ENCODE measurements around the gene PCDHGC3. TPM values are rescaled to one million over a fixed set of nuclear protein-coding genes. Genes with fewer than 3 reads are reported as not detected.

Gene PCDHGC3
- polyA plus RNA-seq, 1 experiment: 47.4 TPM

- ChIA-PET POLR2A (interaction anchor here (0.6 to 2.6 kb wide), 7 partner anchors 8 to 193 kb away, joined by 3 to 16 read pairs (median 6); partner anchors contain the start of genes PCDHGC3, PCDHGC5 and TAF7), CTCF (interaction anchor here (1.0 to 11.7 kb wide), 9 partner anchors 9 to 140 kb away, joined by 3 to 165 read pairs (median 9); partner anchors contain the start of gene PCDHGC3)
- DNase-seq (ENCODE audit: low read depth, low spot score): no peak
- Histone ChIP-seq H3K4me3 (ENCODE audit: low read depth, low read length) (peak overlapping the region; percentile 34), H3K9me3 (ENCODE audit: control insufficient read depth, insufficient read depth, low read length) (no peaks in the 10 kb centered on the region), H3K27me3 (ENCODE audit: control insufficient read depth, insufficient read depth, low read length) (no peaks in the 10 kb centered on the region), H3K27ac (ENCODE audit: low read depth, low read length) (peak overlapping the region; percentile 93)
- TF ChIP-seq, protein P1, sequence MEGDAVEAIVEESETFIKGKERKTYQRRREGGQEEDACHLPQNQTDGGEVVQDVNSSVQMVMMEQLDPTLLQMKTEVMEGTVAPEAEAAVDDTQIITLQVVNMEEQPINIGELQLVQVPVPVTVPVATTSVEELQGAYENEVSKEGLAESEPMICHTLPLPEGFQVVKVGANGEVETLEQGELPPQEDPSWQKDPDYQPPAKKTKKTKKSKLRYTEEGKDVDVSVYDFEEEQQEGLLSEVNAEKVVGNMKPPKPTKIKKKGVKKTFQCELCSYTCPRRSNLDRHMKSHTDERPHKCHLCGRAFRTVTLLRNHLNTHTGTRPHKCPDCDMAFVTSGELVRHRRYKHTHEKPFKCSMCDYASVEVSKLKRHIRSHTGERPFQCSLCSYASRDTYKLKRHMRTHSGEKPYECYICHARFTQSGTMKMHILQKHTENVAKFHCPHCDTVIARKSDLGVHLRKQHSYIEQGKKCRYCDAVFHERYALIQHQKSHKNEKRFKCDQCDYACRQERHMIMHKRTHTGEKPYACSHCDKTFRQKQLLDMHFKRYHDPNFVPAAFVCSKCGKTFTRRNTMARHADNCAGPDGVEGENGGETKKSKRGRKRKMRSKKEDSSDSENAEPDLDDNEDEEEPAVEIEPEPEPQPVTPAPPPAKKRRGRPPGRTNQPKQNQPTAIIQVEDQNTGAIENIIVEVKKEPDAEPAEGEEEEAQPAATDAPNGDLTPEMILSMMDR (IDR thresholded peaks at IDR 0.05; ENCODE audit: low read depth, low read length): no peak
Measured at GRCh38 chr5:141513627-141514329, 38.0 kb downstream of the PCDHGC3 start.

GRCh38 chr5:141514330-141515133, 38.8 kb downstream of the PCDHGC3 start:
- ChIA-PET POLR2A (interaction anchor here (0.8 to 2.6 kb wide), 2 partner anchors 39 to 194 kb away, joined by 3 to 16 read pairs; partner anchors contain the start of genes PCDHGC3 and TAF7), CTCF (interaction anchor here (0.5 to 11.7 kb wide), 7 partner anchors 8 to 1726 kb away, joined by 3 to 165 read pairs (median 9); partner anchors contain the start of gene PCDHGB7)
- Histone ChIP-seq H3K4me3 (ENCODE audit: low read depth, low read length) (no peak overlapping the region), H3K27ac (ENCODE audit: low read depth, low read length) (peak overlapping the region; percentile 93), H3K27me3 (ENCODE audit: control insufficient read depth, insufficient read depth, low read length) (no peaks in the 10 kb centered on the region), H3K9me3 (ENCODE audit: control insufficient read depth, insufficient read depth, low read length) (no peaks in the 10 kb centered on the region)
- TF ChIP-seq, protein P1 (IDR thresholded peaks at IDR 0.05; ENCODE audit: low read depth, low read length): no peak
- no peak for DNase-seq (ENCODE audit: low read depth, low spot score)

DNA sequence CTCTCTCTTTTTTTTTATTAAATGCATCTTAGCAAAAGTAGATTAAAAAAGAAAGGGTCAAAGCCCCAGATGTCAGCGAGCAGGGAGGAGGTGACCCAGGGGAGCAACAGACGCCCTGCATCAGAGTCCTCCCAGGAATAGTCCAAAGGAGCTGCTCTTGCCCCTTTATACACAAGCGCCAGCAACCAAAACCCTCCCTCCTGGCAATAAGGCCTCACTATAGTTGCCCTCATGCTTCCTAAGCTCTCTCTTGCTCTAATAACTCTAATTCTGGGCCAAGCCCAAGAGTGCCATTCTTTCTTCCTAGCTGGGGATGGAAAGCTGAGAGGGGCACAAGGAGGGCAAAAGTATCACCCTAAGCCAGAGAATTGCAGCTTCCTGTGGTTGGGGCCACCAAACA, 39.4 kb downstream of the PCDHGC3 start:
- POLR2A ChIA-PET: interaction anchor here (0.7 to 2.6 kb wide), 2 partner anchors 39 to 43 kb away, joined by 3 to 16 read pairs; partner anchors contain the start of gene PCDHGC3
- CTCF ChIA-PET: interaction anchor here (0.5 to 11.7 kb wide), 7 partner anchors 8 to 1727 kb away, joined by 3 to 165 read pairs (median 3); partner anchors contain the start of gene PCDHGB7
- Histone ChIP-seq H3K9me3 (ENCODE audit: control insufficient read depth, insufficient read depth, low read length) (no peaks in the 10 kb centered on the region), H3K27me3 (ENCODE audit: control insufficient read depth, insufficient read depth, low read length) (no peaks in the 10 kb centered on the region), H3K27ac (ENCODE audit: low read depth, low read length) (peak overlapping the region; percentile 93), H3K4me3 (ENCODE audit: low read depth, low read length) (no peak overlapping the region)
- DNase-seq (ENCODE audit: low read depth, low spot score): no peak
- TF ChIP-seq, protein P1 (IDR thresholded peaks at IDR 0.05; ENCODE audit: low read depth, low read length): no peak

GRCh38 chr5:141515946-141516671, 40.3 kb downstream of the PCDHGC3 start:
- TF ChIP-seq, protein P1 (IDR thresholded peaks at IDR 0.05; ENCODE audit: low read depth, low read length): no peak
- peak overlapping the region; percentile 61 for H3K27ac ChIP-seq (ENCODE audit: low read depth, low read length)
- no peaks in the 10 kb centered on the region for H3K9me3 ChIP-seq (ENCODE audit: control insufficient read depth, insufficient read depth, low read length)
- no peak for DNase-seq (ENCODE audit: low read depth, low spot score)
- ChIA-PET CTCF (interaction anchor here (0.8 to 11.7 kb wide), 6 partner anchors 7 to 98 kb away, joined by 3 to 165 read pairs (median 3); partner anchors contain the start of gene PCDHGB7), POLR2A (interaction anchor here (0.7 kb wide), 2 partner anchors 16 to 42 kb away, joined by 3 read pairs; no protein-coding TSS in a partner anchor)
- H3K4me3 ChIP-seq (ENCODE audit: low read depth, low read length): no peak overlapping the region
- no peaks in the 10 kb centered on the region for H3K27me3 ChIP-seq (ENCODE audit: control insufficient read depth, insufficient read depth, low read length)

All from AG04450 (cell line).